NCI-H146 (cell line): ENCODE measurements around the gene RAE1.

Source experiments
- DNase-seq: peaks from one replicate; lab custom pipeline; 2025; lab: John Stamatoyannopoulos, UW

Gene RAE1

GRCh38 chr20:57400821-57401564 is 49.9 kb downstream of the RAE1 start:
- no peak for DNase-seq

- DNase-seq: no peak
These were observed 50.5 kb downstream of the RAE1 start for GRCh38 chr20:57401565-57401918.

- DNase-seq: no peak
These were observed 51.4 kb downstream of the RAE1 start for GRCh38 chr20:57402206-57403125.

- no peak for DNase-seq
These were observed 52.2 kb downstream of the RAE1 start for GRCh38 chr20:57403216-57403615.

- DNase-seq: no peak
These were observed 53.0 kb downstream of the RAE1 start for GRCh38 chr20:57404006-57404405.

- no peak for DNase-seq
These were observed 53.5 kb downstream of the RAE1 start for GRCh38 chr20:57404419-57405072.

- no peak for DNase-seq
These were observed 54.4 kb downstream of the RAE1 start for GRCh38 chr20:57405236-57406016.

- no peak for DNase-seq
These were observed 56.5 kb downstream of the RAE1 start for GRCh38 chr20:57407541-57407956.

- no peak for DNase-seq
These were observed 57.1 kb downstream of the RAE1 start for GRCh38 chr20:57408131-57408530.

- DNase-seq: no peak
These were observed 57.6 kb downstream of the RAE1 start for GRCh38 chr20:57408536-57409233.

- no peak for DNase-seq
These were observed 58.2 kb downstream of the RAE1 start for GRCh38 chr20:57409316-57409671.

- DNase-seq: no peak
These were observed 58.8 kb downstream of the RAE1 start for GRCh38 chr20:57409672-57410397.

- DNase-seq: no peak
These were observed 59.4 kb downstream of the RAE1 start for GRCh38 chr20:57410398-57410920.

GRCh38 chr20:57410924-57411323 is 59.9 kb downstream of the RAE1 start:
- DNase-seq: no peak

GRCh38 chr20:57411406-57412283 is 60.6 kb downstream of the RAE1 start:
- DNase-seq: no peak

- DNase-seq: no peak
These were observed 61.4 kb downstream of the RAE1 start for GRCh38 chr20:57412347-57413029.

GRCh38 chr20:57413986-57414385 is 62.9 kb downstream of the RAE1 start:
- DNase-seq: no peak

- no peak for DNase-seq
These were observed 64.0 kb downstream of the RAE1 start for GRCh38 chr20:57414867-57415592.
